ENCODE results near the gene IRF2BP1.

- no peak for TF ChIP-seq POLR2AphosphoS5 (IDR thresholded peaks at IDR 0.05; ENCODE audit: borderline replicate concordance, low read depth, low read length)
- no peak for TF ChIP-seq EZH2 (IDR thresholded peaks at IDR 0.05)
Measured at GRCh38 chr19:45934551-45935230, 48.8 kb upstream of the IRF2BP1 start.
